HEK293 (cell line): Measurements from ENCODE around the gene TNFRSF4.
A peak's percentile ranks its signal among the peaks of the same experiment; 100 is the strongest.

Source experiments
- BCL11A ChIP-seq: fragments of 450-650 bp; formaldehyde crosslinking; IDR thresholded peaks from 2 replicates; pipeline ENCODE4 v1.5.1; 2016; ENCODE audit warnings: low read depth, missing biosample characterization, missing genetic modification characterization
- EGR2 ChIP-seq: fragments of 450-650 bp; formaldehyde crosslinking; IDR thresholded peaks from 2 replicates; pipeline ENCODE4 v1.5.1; 2016; ENCODE audit warnings: low read depth, missing biosample characterization, missing genetic modification characterization
- FEZF1 ChIP-seq: fragments of 450-650 bp; formaldehyde crosslinking; IDR thresholded peaks from 2 replicates; pipeline ENCODE4 v1.5.1; 2016; ENCODE audit warnings: missing biosample characterization, missing genetic modification characterization
- GLIS2 ChIP-seq: fragments of 450-650 bp; formaldehyde crosslinking; IDR thresholded peaks from 2 replicates; pipeline ENCODE4 v1.5.1; 2016; ENCODE audit warnings: missing biosample characterization, missing genetic modification characterization
- HOXD13 ChIP-seq: sonication (generic); formaldehyde crosslinking; IDR thresholded peaks from 2 replicates; pipeline ENCODE4 v1.8.0; 2022; ENCODE audit warnings: missing genetic modification reagents, borderline replicate concordance
- KLF8 ChIP-seq: fragments of 450-650 bp; formaldehyde crosslinking; IDR thresholded peaks from 2 replicates; pipeline ENCODE4 v1.5.1; 2016; ENCODE audit warnings: missing biosample characterization, missing genetic modification characterization
- WT1 ChIP-seq: fragments of 450-650 bp; formaldehyde crosslinking; IDR thresholded peaks from 2 replicates; pipeline ENCODE4 v1.5.1; 2016; ENCODE audit warnings: missing biosample characterization, missing genetic modification characterization
- ZFP41 ChIP-seq: fragments of 450-650 bp; formaldehyde crosslinking; IDR thresholded peaks from 2 replicates; pipeline ENCODE4 v1.5.1; 2016; ENCODE audit warnings: missing biosample characterization, missing genetic modification characterization, borderline replicate concordance
- ZNF133 ChIP-seq: fragments of 450-650 bp; formaldehyde crosslinking; IDR thresholded peaks from 2 replicates; pipeline ENCODE4 v1.5.1; 2016; ENCODE audit warnings: missing biosample characterization, missing genetic modification characterization
- ZNF169 ChIP-seq: fragments of 450-650 bp; formaldehyde crosslinking; IDR thresholded peaks from 2 replicates; pipeline ENCODE4 v1.5.1; 2016; ENCODE audit warnings: missing biosample characterization, missing genetic modification characterization
- ZNF202 ChIP-seq: fragments of 450-650 bp; formaldehyde crosslinking; IDR thresholded peaks from 2 replicates; pipeline ENCODE4 v1.5.1; 2016; ENCODE audit warnings: missing biosample characterization, missing genetic modification characterization, borderline replicate concordance
- ZNF311 ChIP-seq: fragments of 450-650 bp; formaldehyde crosslinking; IDR thresholded peaks from 2 replicates; pipeline ENCODE4 v1.5.1; 2017; ENCODE audit warnings: missing biosample characterization, missing genetic modification characterization, borderline replicate concordance
- ZNF341 ChIP-seq: fragments of 450-650 bp; formaldehyde crosslinking; IDR thresholded peaks from 2 replicates; pipeline ENCODE4; 2016; ENCODE audit warnings: low read depth, missing biosample characterization, missing genetic modification characterization
- ZNF416 ChIP-seq: fragments of 450-650 bp; formaldehyde crosslinking; IDR thresholded peaks from 2 replicates; pipeline ENCODE4 v1.5.1; 2016; ENCODE audit warnings: missing biosample characterization, missing genetic modification characterization
- ZNF501 ChIP-seq: fragments of 450-650 bp; formaldehyde crosslinking; IDR thresholded peaks from 2 replicates; pipeline ENCODE4 v1.5.1; 2016; ENCODE audit warnings: missing biosample characterization, missing genetic modification characterization
- ZNF624 ChIP-seq: fragments of 450-650 bp; formaldehyde crosslinking; IDR thresholded peaks from 2 replicates; pipeline ENCODE4 v1.5.1; 2017; ENCODE audit warnings: missing biosample characterization, missing genetic modification characterization
- TF ChIP-seq, protein P1 (sequence below): fragments of 450-650 bp; formaldehyde crosslinking; IDR thresholded peaks from 2 replicates; pipeline ENCODE4 v1.5.1; 2016; ENCODE audit warnings: missing biosample characterization, missing genetic modification characterization, low read depth
- TF ChIP-seq, protein P2 (sequence below): fragments of 450-650 bp; formaldehyde crosslinking; IDR thresholded peaks from 2 replicates; pipeline ENCODE4 v1.5.1; 2016; ENCODE audit warnings: missing biosample characterization, missing genetic modification characterization
- TF ChIP-seq, protein P3 (sequence below): fragments of 450-650 bp; formaldehyde crosslinking; IDR thresholded peaks from 2 replicates; pipeline ENCODE4 v1.5.1; 2016; ENCODE audit warnings: missing biosample characterization, missing genetic modification characterization
- TF ChIP-seq, protein P4 (sequence below): fragments of 450-650 bp; formaldehyde crosslinking; IDR thresholded peaks from 2 replicates; pipeline ENCODE4 v1.5.1; 2017; ENCODE audit warnings: missing biosample characterization, mild to moderate bottlenecking, missing genetic modification characterization, moderate library complexity
- TF ChIP-seq, protein P5 (sequence below): fragments of 450-650 bp; formaldehyde crosslinking; IDR thresholded peaks from 2 replicates; pipeline ENCODE4 v1.5.1; 2017; ENCODE audit warnings: missing biosample characterization, missing genetic modification characterization
- TF ChIP-seq, protein P6 (sequence below): fragments of 450-650 bp; formaldehyde crosslinking; IDR thresholded peaks from 2 replicates; pipeline ENCODE4 v1.5.1; 2017; ENCODE audit warnings: missing biosample characterization, missing genetic modification characterization
- TF ChIP-seq, protein P7 (sequence below): fragments of 450-650 bp; formaldehyde crosslinking; IDR thresholded peaks from 2 replicates; pipeline ENCODE4 v1.5.1; 2016; ENCODE audit warnings: missing biosample characterization, missing genetic modification characterization
- TF ChIP-seq, protein P8 (sequence below): fragments of 450-650 bp; formaldehyde crosslinking; IDR thresholded peaks from 2 replicates; pipeline ENCODE4 v1.5.1; 2016; ENCODE audit warnings: missing biosample characterization, missing genetic modification characterization

Gene TNFRSF4

DNA sequence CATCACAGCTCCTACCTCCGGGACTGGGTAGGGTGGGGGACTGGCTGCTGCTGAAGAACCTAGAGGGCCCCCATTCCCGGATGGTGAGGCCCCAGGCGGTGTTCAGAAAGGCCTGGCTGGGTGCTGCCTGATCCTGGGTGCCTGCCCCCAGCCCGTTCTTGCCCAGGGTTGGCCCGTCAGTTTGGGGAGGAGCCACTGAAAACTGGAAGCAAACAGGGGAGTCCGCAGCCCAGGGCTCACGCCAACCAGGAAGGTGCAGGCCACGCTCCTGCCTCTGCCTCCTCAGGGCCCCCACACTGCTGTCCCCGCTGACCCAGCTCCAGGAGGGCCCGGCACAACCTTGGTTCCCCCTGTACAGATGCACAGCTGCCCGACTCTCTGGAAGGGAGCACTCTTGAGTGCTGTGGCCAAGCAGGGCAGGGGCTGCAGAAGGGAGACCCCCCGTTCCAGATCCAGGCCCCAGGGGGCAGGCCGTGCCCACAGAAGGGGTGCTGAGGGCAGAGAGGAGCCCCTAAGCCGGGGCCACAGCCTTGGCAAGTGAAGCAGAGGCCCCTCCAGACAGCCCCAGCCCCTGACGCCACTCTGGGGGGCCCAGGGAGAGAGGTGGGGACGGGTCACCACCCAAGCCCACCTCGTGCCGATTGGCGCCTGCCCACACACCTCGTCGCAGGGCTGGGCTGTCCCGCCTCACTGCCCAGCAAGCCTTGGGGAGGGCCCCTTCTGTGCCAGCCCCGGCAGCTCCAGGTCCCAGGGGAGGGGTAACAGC lies 27.1 kb upstream of the TNFRSF4 start (continued):
- TF ChIP-seq, protein P1, sequence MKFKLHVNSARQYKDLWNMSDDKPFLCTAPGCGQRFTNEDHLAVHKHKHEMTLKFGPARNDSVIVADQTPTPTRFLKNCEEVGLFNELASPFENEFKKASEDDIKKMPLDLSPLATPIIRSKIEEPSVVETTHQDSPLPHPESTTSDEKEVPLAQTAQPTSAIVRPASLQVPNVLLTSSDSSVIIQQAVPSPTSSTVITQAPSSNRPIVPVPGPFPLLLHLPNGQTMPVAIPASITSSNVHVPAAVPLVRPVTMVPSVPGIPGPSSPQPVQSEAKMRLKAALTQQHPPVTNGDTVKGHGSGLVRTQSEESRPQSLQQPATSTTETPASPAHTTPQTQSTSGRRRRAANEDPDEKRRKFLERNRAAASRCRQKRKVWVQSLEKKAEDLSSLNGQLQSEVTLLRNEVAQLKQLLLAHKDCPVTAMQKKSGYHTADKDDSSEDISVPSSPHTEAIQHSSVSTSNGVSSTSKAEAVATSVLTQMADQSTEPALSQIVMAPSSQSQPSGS (tag by site-specific recombination), result no peak
- no peak for TF ChIP-seq BCL11A (tag by site-specific recombination)
- TF ChIP-seq, protein P2, sequence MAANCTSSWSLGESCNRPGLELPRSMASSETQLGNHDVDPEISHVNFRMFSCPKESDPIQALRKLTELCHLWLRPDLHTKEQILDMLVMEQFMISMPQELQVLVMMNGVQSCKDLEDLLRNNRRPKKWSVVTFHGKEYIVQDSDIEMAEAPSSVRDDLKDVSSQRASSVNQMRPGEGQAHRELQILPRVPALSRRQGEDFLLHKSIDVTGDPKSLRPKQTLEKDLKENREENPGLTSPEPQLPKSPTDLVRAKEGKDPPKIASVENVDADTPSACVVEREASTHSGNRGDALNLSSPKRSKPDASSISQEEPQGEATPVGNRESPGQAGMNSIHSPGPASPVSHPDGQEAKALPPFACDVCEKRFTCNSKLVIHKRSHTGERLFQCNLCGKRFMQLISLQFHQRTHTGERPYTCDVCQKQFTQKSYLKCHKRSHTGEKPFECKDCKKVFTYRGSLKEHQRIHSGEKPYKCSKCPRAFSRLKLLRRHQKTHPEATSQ (tag by site-specific recombination), result no peak
- no peak for TF ChIP-seq WT1 (tag by site-specific recombination)
- TF ChIP-seq ZNF624 (tag by site-specific recombination), result no peak
- TF ChIP-seq, protein P3, sequence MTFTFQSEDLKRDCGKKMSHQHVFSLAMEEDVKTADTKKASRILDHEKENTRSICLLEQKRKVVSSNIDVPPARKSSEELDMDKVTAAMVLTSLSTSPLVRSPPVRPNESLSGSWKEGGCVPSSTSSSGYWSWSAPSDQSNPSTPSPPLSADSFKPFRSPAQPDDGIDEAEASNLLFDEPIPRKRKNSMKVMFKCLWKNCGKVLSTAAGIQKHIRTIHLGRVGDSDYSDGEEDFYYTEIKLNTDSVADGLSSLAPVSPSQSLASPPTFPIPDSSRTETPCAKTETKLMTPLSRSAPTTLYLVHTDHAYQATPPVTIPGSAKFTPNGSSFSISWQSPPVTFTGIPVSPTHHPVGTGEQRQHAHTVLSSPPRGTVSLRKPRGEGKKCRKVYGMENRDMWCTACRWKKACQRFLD, result no peak
- TF ChIP-seq ZNF311 (tag by site-specific recombination), result no peak
- TF ChIP-seq HOXD13, result no peak
- no peak for TF ChIP-seq ZNF133 (tag by site-specific recombination)
- TF ChIP-seq ZNF416, result no peak
- no peak for TF ChIP-seq FEZF1
- TF ChIP-seq, protein P4, sequence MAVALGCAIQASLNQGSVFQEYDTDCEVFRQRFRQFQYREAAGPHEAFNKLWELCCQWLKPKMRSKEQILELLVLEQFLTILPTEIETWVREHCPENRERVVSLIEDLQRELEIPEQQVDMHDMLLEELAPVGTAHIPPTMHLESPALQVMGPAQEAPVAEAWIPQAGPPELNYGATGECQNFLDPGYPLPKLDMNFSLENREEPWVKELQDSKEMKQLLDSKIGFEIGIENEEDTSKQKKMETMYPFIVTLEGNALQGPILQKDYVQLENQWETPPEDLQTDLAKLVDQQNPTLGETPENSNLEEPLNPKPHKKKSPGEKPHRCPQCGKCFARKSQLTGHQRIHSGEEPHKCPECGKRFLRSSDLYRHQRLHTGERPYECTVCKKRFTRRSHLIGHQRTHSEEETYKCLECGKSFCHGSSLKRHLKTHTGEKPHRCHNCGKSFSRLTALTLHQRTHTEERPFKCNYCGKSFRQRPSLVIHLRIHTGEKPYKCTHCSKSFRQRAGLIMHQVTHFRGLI (tag by site-specific recombination), result no peak
- no peak for TF ChIP-seq ZNF501 (tag by site-specific recombination)
- no peak for TF ChIP-seq ZNF169
- TF ChIP-seq GLIS2, result peak; percentile 79
- no peak for TF ChIP-seq ZNF202 (tag by site-specific recombination)
- TF ChIP-seq, protein P5, sequence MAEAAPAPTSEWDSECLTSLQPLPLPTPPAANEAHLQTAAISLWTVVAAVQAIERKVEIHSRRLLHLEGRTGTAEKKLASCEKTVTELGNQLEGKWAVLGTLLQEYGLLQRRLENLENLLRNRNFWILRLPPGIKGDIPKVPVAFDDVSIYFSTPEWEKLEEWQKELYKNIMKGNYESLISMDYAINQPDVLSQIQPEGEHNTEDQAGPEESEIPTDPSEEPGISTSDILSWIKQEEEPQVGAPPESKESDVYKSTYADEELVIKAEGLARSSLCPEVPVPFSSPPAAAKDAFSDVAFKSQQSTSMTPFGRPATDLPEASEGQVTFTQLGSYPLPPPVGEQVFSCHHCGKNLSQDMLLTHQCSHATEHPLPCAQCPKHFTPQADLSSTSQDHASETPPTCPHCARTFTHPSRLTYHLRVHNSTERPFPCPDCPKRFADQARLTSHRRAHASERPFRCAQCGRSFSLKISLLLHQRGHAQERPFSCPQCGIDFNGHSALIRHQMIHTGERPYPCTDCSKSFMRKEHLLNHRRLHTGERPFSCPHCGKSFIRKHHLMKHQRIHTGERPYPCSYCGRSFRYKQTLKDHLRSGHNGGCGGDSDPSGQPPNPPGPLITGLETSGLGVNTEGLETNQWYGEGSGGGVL, result no peak
- TF ChIP-seq ZNF341 (tag by site-specific recombination), result no peak
- TF ChIP-seq, protein P6, sequence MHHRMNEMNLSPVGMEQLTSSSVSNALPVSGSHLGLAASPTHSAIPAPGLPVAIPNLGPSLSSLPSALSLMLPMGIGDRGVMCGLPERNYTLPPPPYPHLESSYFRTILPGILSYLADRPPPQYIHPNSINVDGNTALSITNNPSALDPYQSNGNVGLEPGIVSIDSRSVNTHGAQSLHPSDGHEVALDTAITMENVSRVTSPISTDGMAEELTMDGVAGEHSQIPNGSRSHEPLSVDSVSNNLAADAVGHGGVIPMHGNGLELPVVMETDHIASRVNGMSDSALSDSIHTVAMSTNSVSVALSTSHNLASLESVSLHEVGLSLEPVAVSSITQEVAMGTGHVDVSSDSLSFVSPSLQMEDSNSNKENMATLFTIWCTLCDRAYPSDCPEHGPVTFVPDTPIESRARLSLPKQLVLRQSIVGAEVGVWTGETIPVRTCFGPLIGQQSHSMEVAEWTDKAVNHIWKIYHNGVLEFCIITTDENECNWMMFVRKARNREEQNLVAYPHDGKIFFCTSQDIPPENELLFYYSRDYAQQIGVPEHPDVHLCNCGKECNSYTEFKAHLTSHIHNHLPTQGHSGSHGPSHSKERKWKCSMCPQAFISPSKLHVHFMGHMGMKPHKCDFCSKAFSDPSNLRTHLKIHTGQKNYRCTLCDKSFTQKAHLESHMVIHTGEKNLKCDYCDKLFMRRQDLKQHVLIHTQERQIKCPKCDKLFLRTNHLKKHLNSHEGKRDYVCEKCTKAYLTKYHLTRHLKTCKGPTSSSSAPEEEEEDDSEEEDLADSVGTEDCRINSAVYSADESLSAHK (tag by site-specific recombination), result no peak
- no peak for TF ChIP-seq EGR2 (tag by site-specific recombination)
- TF ChIP-seq, protein P7, sequence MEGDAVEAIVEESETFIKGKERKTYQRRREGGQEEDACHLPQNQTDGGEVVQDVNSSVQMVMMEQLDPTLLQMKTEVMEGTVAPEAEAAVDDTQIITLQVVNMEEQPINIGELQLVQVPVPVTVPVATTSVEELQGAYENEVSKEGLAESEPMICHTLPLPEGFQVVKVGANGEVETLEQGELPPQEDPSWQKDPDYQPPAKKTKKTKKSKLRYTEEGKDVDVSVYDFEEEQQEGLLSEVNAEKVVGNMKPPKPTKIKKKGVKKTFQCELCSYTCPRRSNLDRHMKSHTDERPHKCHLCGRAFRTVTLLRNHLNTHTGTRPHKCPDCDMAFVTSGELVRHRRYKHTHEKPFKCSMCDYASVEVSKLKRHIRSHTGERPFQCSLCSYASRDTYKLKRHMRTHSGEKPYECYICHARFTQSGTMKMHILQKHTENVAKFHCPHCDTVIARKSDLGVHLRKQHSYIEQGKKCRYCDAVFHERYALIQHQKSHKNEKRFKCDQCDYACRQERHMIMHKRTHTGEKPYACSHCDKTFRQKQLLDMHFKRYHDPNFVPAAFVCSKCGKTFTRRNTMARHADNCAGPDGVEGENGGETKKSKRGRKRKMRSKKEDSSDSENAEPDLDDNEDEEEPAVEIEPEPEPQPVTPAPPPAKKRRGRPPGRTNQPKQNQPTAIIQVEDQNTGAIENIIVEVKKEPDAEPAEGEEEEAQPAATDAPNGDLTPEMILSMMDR (tag by site-specific recombination), result no peak
- no peak for TF ChIP-seq ZFP41 (tag by site-specific recombination)
- TF ChIP-seq KLF8, result peak; percentile 28
- TF ChIP-seq, protein P8, sequence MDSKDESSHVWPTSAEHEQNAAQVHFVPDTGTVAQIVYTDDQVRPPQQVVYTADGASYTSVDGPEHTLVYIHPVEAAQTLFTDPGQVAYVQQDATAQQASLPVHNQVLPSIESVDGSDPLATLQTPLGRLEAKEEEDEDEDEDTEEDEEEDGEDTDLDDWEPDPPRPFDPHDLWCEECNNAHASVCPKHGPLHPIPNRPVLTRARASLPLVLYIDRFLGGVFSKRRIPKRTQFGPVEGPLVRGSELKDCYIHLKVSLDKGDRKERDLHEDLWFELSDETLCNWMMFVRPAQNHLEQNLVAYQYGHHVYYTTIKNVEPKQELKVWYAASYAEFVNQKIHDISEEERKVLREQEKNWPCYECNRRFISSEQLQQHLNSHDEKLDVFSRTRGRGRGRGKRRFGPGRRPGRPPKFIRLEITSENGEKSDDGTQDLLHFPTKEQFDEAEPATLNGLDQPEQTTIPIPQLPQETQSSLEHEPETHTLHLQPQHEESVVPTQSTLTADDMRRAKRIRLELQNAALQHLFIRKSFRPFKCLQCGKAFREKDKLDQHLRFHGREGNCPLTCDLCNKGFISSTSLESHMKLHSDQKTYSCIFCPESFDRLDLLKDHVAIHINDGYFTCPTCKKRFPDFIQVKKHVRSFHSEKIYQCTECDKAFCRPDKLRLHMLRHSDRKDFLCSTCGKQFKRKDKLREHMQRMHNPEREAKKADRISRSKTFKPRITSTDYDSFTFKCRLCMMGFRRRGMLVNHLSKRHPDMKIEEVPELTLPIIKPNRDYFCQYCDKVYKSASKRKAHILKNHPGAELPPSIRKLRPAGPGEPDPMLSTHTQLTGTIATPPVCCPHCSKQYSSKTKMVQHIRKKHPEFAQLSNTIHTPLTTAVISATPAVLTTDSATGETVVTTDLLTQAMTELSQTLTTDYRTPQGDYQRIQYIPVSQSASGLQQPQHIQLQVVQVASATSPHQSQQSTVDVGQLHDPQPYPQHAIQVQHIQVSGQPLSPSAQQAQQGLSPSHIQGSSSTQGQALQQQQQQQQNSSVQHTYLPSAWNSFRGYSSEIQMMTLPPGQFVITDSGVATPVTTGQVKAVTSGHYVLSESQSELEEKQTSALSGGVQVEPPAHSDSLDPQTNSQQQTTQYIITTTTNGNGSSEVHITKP (tag by site-specific recombination), result no peak
